Activated CD8-positive, alpha-beta memory T cell treated with anti-CD3 and anti-CD28 coated beads, Interleukin-2, amount 50 U/mL, for 24 hours (primary cell): ENCODE data around the gene ZFAND6.
"Not testable (repeated sequence)": the region's sequence is repeated elsewhere in the genome, so short reads cannot be mapped to it uniquely, and the experiment has no call there.

Experiments used
- DNase-seq: peaks from one replicate; pipeline ENCODE4 v3.0.0-alpha.2; 2020; ENCODE audit errors: extremely low read depth

The ZFAND6 gene

GRCh38 chr15:80151148-80151547 lies 91.7 kb downstream of the ZFAND6 start:
- DNase-seq = no peak

GRCh38 chr15:80151576-80151975 lies 92.1 kb downstream of the ZFAND6 start:
- no peak for DNase-seq

- peak; percentile 86 for DNase-seq
Measured at GRCh38 chr15:80152180-80152895, 92.9 kb downstream of the ZFAND6 start.

GRCh38 chr15:80152896-80153876 lies 93.7 kb downstream of the ZFAND6 start, which contains the start of gene FAH:
Gene FAH (plus strand): TSS chr15:80152999. CDS start chr15:80153055, 56 bp downstream.
- no peak for DNase-seq

- DNase-seq = no peak
Measured at GRCh38 chr15:80153900-80154299, 94.4 kb downstream of the ZFAND6 start.

GRCh38 chr15:80154336-80154735 lies 94.9 kb downstream of the ZFAND6 start:
- DNase-seq = no peak

GRCh38 chr15:80155001-80155377 lies 95.5 kb downstream of the ZFAND6 start:
- no peak for DNase-seq

- not testable (repeated sequence) for DNase-seq
Measured at GRCh38 chr15:80155378-80156175, 96.1 kb downstream of the ZFAND6 start.

GRCh38 chr15:80156176-80156720 lies 96.8 kb downstream of the ZFAND6 start:
- DNase-seq = no peak

- no peak for DNase-seq
Measured at GRCh38 chr15:80157215-80157614, 97.7 kb downstream of the ZFAND6 start.

GRCh38 chr15:80159301-80159700 lies 99.8 kb downstream of the ZFAND6 start:
- DNase-seq = no peak

- DNase-seq = no peak
Measured at GRCh38 chr15:80159811-80160569, 100.5 kb downstream of the ZFAND6 start.

- no peak for DNase-seq
Measured at GRCh38 chr15:80160570-80161156, 101.2 kb downstream of the ZFAND6 start.

GRCh38 chr15:80161468-80162016 lies 102.1 kb downstream of the ZFAND6 start:
- DNase-seq = no peak

- no peak for DNase-seq
Measured at GRCh38 chr15:80162059-80162554, 102.6 kb downstream of the ZFAND6 start.

- no peak for DNase-seq
Measured at GRCh38 chr15:80163217-80163616, 103.7 kb downstream of the ZFAND6 start.

- DNase-seq = no peak
Measured at GRCh38 chr15:80163897-80164296, 104.4 kb downstream of the ZFAND6 start.

- DNase-seq = no peak
Measured at GRCh38 chr15:80167936-80168335, 108.5 kb downstream of the ZFAND6 start.

GRCh38 chr15:80168421-80168820 lies 108.9 kb downstream of the ZFAND6 start:
- no peak for DNase-seq

- no peak for DNase-seq
Measured at GRCh38 chr15:80169768-80170357, 110.4 kb downstream of the ZFAND6 start.
